Measurements from ENCODE around the gene NKX1-1. TPM values are rescaled to one million over a fixed set of nuclear protein-coding genes. Genes with fewer than 3 reads are reported as not detected.
A peak's percentile ranks its signal among the peaks of the same experiment; 100 is the strongest.

NKX1-1 gene
- total RNA-seq, 6 experiments from 2014 or later: not detected

GRCh38 chr4:1417522-1418390 lies 11.5 kb upstream of the NKX1-1 start:
- Histone ChIP-seq H3K36me3 (no peaks in the 10 kb centered on the region), H3K27ac (no peak overlapping the region), H3K4me3 (no peak overlapping the region), H3K4me1 (no peaks in the 10 kb centered on the region), H3K9me3 (no peaks in the 10 kb centered on the region), H3K27me3 (peaks cover 4 to 10% of the 10 kb centered on the region in 2 donors)
- ATAC-seq (no peak), DNase-seq (peak in 1 of 3 donors; percentile 12)
- intact Hi-C loops (cut with DNase I): no loop called here
- 55% methylated on average over 23 of the region's 33 CpGs for WGBS (ENCODE audit: insufficient coverage, low coverage, low lambda C conversion rate, missing lambda C conversion rate)
- TF ChIP-seq CTCF (IDR thresholded peaks at IDR 0.05): no peak
- TF ChIP-seq POLR2A (IDR thresholded peaks at IDR 0.05): no peak

- TF ChIP-seq POLR2A (IDR thresholded peaks at IDR 0.05) (no peak), CTCF (IDR thresholded peaks at IDR 0.05) (no peak)
- intact Hi-C loops (cut with DNase I): no loop called here
- Histone ChIP-seq H3K27me3 (peaks cover 5 to 10% of the 10 kb centered on the region in 2 donors), H3K36me3 (no peaks in the 10 kb centered on the region), H3K9me3 (no peaks in the 10 kb centered on the region), H3K4me1 (no peaks in the 10 kb centered on the region), H3K27ac (no peak overlapping the region), H3K4me3 (no peak overlapping the region)
- DNase-seq (peak in 2 of 3 donors; percentile 25 to 40), ATAC-seq (no peak)
- WGBS (ENCODE audit: insufficient coverage, low coverage, low lambda C conversion rate, missing lambda C conversion rate): 80% methylated on average over 1 of the region's 7 CpGs
Observed at GRCh38 chr4:1416948-1417260, 10.7 kb upstream of the NKX1-1 start.

- no peak overlapping the region for H3K4me3 ChIP-seq
- intact Hi-C loops (cut with DNase I): no loop called here
- H3K36me3 ChIP-seq: no peaks in the 10 kb centered on the region
- no peaks in the 10 kb centered on the region for H3K4me1 ChIP-seq
- no peak overlapping the region for H3K27ac ChIP-seq
- peaks cover 5 to 10% of the 10 kb centered on the region in 2 donors for H3K27me3 ChIP-seq
- 52% methylated on average over 8 of the region's 27 CpGs for WGBS (ENCODE audit: insufficient coverage, low coverage, low lambda C conversion rate, missing lambda C conversion rate)
- ATAC-seq: no peak
- H3K9me3 ChIP-seq: no peaks in the 10 kb centered on the region
- TF ChIP-seq CTCF (IDR thresholded peaks at IDR 0.05) (no peak), POLR2A (IDR thresholded peaks at IDR 0.05) (no peak)
- peak in 2 of 3 donors; percentile 32 to 37 for DNase-seq
Observed at GRCh38 chr4:1416051-1416947, 10.1 kb upstream of the NKX1-1 start.

GRCh38 chr4:1415681-1415981 lies 9.4 kb upstream of the NKX1-1 start:
- intact Hi-C loops (cut with DNase I): no loop called here
- H3K27me3 ChIP-seq: peaks cover 5 to 10% of the 10 kb centered on the region in 2 donors

More at GRCh38 chr4:1415681-1415981, 9.4 kb upstream of the NKX1-1 start:
- ATAC-seq (no peak), DNase-seq (no peak)
- H3K9me3 ChIP-seq: no peaks in the 10 kb centered on the region
- H3K27ac ChIP-seq: no peak overlapping the region
- no peak overlapping the region for H3K4me3 ChIP-seq
- TF ChIP-seq CTCF (IDR thresholded peaks at IDR 0.05): no peak
- TF ChIP-seq POLR2A (IDR thresholded peaks at IDR 0.05): no peak
- H3K36me3 ChIP-seq: no peaks in the 10 kb centered on the region
- WGBS (ENCODE audit: insufficient coverage, low coverage, low lambda C conversion rate, missing lambda C conversion rate): 46% methylated on average over 13 of the region's 13 CpGs
- H3K4me1 ChIP-seq: no peaks in the 10 kb centered on the region
